B cell (primary cell): ENCODE measurements around the gene CD6. TPM values are rescaled to one million over a fixed set of nuclear protein-coding genes. Genes with fewer than 3 reads are reported as not detected.

Experiments used
- ATAC-seq: fragments of 200-7000 bp; cut with Tn5 transposase; one replicate; pipeline ENCODE4 v1.10.0; 2021; ENCODE audit warnings: low read depth, mild to moderate bottlenecking, moderate number of reproducible peaks, moderate library complexity
- CTCF ChIA-PET: fragments of 350-600 bp; sonication (Branson Sonifier 250); formaldehyde crosslinking; loops from one replicate; lab custom pipeline; 2021; ENCODE audit warnings: antibody characterized with exemption, inconsistent platforms; lab: Charles Lee
- POLR2A ChIA-PET: fragments of 350-600 bp; sonication (Branson Sonifier 250); formaldehyde crosslinking; loops from one replicate; lab custom pipeline; 2021; ENCODE audit warnings: antibody characterized with exemption; lab: Charles Lee
- DNase-seq: peaks from one replicate; pipeline ENCODE4 v3.0.0; 2013
- H2AFZ ChIP-seq: 2 replicates; pipeline ENCODE4 v1.6.1; 2012; ENCODE audit warnings: mild to moderate bottlenecking, low read depth, low read length; ENCODE audit not compliant: insufficient read depth, poor library complexity, severe bottlenecking
- H3K27ac ChIP-seq, 2 donors: 1 replicate in 1 of 2; 2 replicates in 1 of 2; pipeline ENCODE4 v1.5.1; 2012 to 2013; ENCODE audit warnings: low read length in 2 of 2, mild to moderate bottlenecking in 2 of 2, moderate library complexity in 1 of 2
- H3K27me3 ChIP-seq, 4 experiments: fragments of 200-600 bp in 1 of 4; sonication (generic) in 1 of 4; replicated peaks in 1 of 4; 1 replicate in 2 of 4; 2 replicates in 2 of 4; pipeline versions ENCODE4 v1.6.1 to v1.7.0; 2013 to 2016; ENCODE audit warnings: low read length in 3 of 4, mild to moderate bottlenecking in 2 of 4, mixed read lengths in 1 of 4, moderate library complexity in 1 of 4; ENCODE audit not compliant: insufficient read depth in 4 of 4, control insufficient read depth in 3 of 4; ENCODE audit errors: control extremely low read depth in 1 of 4
- H3K36me3 ChIP-seq, 2 experiments: replicated peaks in 1 of 2; 1 replicate in 1 of 2; 2 replicates in 1 of 2; pipeline versions ENCODE4 v1.6.1 to v1.7.1; 2013; ENCODE audit warnings: low read length in 1 of 2; ENCODE audit not compliant: insufficient read depth in 2 of 2, control insufficient read depth in 1 of 2; ENCODE audit errors: control extremely low read depth in 1 of 2, extremely low read depth in 1 of 2
- H3K4me1 ChIP-seq, 2 donors: fragments of 200-600 bp in 1 of 2; sonication (generic) in 1 of 2; 1 replicate in 1 of 2; 2 replicates in 1 of 2; pipeline versions ENCODE4 v1.5.1 to v1.6.1; 2013 to 2017; ENCODE audit warnings: low read length in 2 of 2; ENCODE audit not compliant: control insufficient read depth in 2 of 2, insufficient read depth in 2 of 2
- H3K4me2 ChIP-seq: replicated peaks from 2 replicates; pipeline ENCODE3; 2012; ENCODE audit warnings: mild to moderate bottlenecking, low read depth, low read length; ENCODE audit not compliant: poor library complexity, severe bottlenecking
- H3K4me3 ChIP-seq, 5 experiments: fragments of 200-600 bp in 1 of 5; sonication (generic) in 1 of 5; 1 replicate in 3 of 5; 2 replicates in 2 of 5; pipeline versions ENCODE4 v1.5.1 to v1.7.0; 2011 to 2016; ENCODE audit warnings: low read length in 4 of 5, mild to moderate bottlenecking in 4 of 5, low read depth in 2 of 5, control low read depth in 1 of 5, moderate library complexity in 1 of 5; ENCODE audit not compliant: insufficient read depth in 1 of 5; ENCODE audit errors: control extremely low read depth in 1 of 5, extremely low read depth in 1 of 5
- H3K79me2 ChIP-seq: fragments of 200-600 bp; sonication (generic); one replicate; pipeline ENCODE4 v1.6.0; 2016; ENCODE audit warnings: low read length; ENCODE audit not compliant: control insufficient read depth, insufficient read depth
- H3K9ac ChIP-seq: fragments of 200-600 bp; sonication (generic); 2 replicates; pipeline ENCODE4 v1.6.1; 2017; ENCODE audit warnings: mild to moderate bottlenecking, low read length, moderate library complexity
- H3K9me3 ChIP-seq, 3 donors: one replicate each; pipeline versions ENCODE4 v1.6.1 to v1.7.1; 2013; ENCODE audit warnings: low read length in 2 of 3; ENCODE audit not compliant: control insufficient read depth in 2 of 3, insufficient read depth in 1 of 3; ENCODE audit errors: control extremely low read depth in 1 of 3
- H4K20me1 ChIP-seq: 2 replicates; pipeline ENCODE4 v1.6.0; 2012; ENCODE audit warnings: mild to moderate bottlenecking, low read length; ENCODE audit not compliant: insufficient read depth, control insufficient read depth, poor library complexity, severe bottlenecking
- H3K27ac Mint-ChIP-seq: one replicate; pipeline ENCODE4 v1.8.0; 2021; ENCODE audit warnings: mixed read lengths
- H3K27me3 Mint-ChIP-seq: one replicate; pipeline ENCODE4 v1.8.0; 2021; ENCODE audit warnings: mixed read lengths
- H3K4me1 Mint-ChIP-seq: one replicate; pipeline ENCODE4 v1.8.0; 2021; ENCODE audit warnings: mixed read lengths
- H3K4me3 Mint-ChIP-seq: one replicate; pipeline ENCODE4 v1.8.0; 2021; ENCODE audit warnings: mixed read lengths
- H3K9me3 Mint-ChIP-seq: one replicate; pipeline ENCODE4 v1.8.0; 2022; ENCODE audit warnings: mixed read lengths; ENCODE audit not compliant: insufficient read depth
- EZH2 ChIP-seq: IDR thresholded peaks from 2 replicates; pipeline ENCODE4 v1.6.1; 2012; ENCODE audit warnings: borderline replicate concordance, low read depth, mild to moderate bottlenecking, moderate library complexity, low read length; ENCODE audit not compliant: insufficient read depth, poor library complexity, severe bottlenecking
- whole genome bisulfite sequencing: methylation state at CpG from one replicate; pipeline ENCODE4 v1.1.5; 2013; ENCODE audit warnings: missing lambda C conversion rate; ENCODE audit not compliant: insufficient coverage; 5-methylcytosine and 5-hydroxymethylcytosine counted together
- intact Hi-C: fragments of 100-400 bp; cut with micrococcal nuclease; formaldehyde crosslinking; loops from one replicate; pipeline ENCODE4 v1.10.0; 2022
- polyA plus RNA-seq: library from polyadenylated mRNA; depleted of rRNA; stranded (reverse); fragments of >200 nt; gene quantifications from 2 replicates; pipeline ENCODE4 v1.2.3, GENCODE V29; 2012
- total RNA-seq, 2 donors: library from RNA; stranded (reverse); fragments of 120-200 nt in 1 of 2; gene quantifications; 1 replicate in 1 of 2; 2 replicates in 1 of 2; pipeline versions ENCODE4 v1.2.3 to v1.2.4, GENCODE V29; 2013 to 2022
- TF ChIP-seq, protein P1 (sequence below): fragments of 200-600 bp; IDR thresholded peaks from one replicate; pipeline ENCODE4 v1.8.0; 2022; ENCODE audit warnings: antibody characterized with exemption, mild to moderate bottlenecking

The CD6 gene
- total and polyA plus RNA-seq, 2 donors (not counting 1 experiment from before 2014, with no cell fraction given), result 9.3 to 13.6 TPM

DNA sequence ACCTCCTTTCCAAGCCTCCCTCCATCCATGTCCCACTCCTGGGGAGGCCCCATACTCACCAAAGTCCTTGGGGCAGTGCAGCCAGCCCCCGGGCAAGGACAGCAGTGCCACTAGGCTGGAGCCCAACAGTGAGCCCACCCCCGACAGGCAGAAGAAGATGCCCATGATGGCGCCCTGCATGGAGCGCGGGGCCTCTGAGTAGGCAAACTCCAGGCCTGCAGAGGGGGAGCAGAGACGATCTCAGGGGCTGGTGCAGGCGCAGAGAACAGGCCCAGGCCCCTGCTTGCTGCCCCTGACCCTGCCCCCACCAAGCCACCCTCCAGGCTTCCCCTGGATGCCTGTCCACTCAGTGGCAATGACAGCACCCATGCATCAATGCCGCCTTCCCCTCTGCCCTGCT, 33.7 kb upstream of the CD6 start:
- Histone ChIP-seq H3K4me3 (no peak overlapping the region), H3K79me2 (no peaks in the 10 kb centered on the region), H3K36me3 (peaks cover 0 to 48% of the 10 kb centered on the region in 2 experiments), H3K27ac (no peak overlapping the region), H3K9ac (no peak overlapping the region), H4K20me1 (peaks cover 26% of the 10 kb centered on the region), H3K4me1 (peaks cover 17 to 29% of the 10 kb centered on the region in 2 donors), H2AFZ (no peak overlapping the region), H3K27me3 (no peaks in the 10 kb centered on the region), H3K9me3 (no peaks in the 10 kb centered on the region), H3K4me2 (no peak overlapping the region)
- 92% methylated on average over 8 of the region's 8 CpGs for WGBS
- Mint-ChIP-seq H3K9me3 (no peaks in the 10 kb centered on the region), H3K4me1 (peaks cover 33% of the 10 kb centered on the region), H3K4me3 (no peak overlapping the region), H3K27me3 (no peaks in the 10 kb centered on the region), H3K27ac (peak overlapping the region; percentile 72)
- intact Hi-C loops, result no loop called here
- ChIA-PET CTCF (no interaction called here), POLR2A (interaction anchor here (11.4 kb wide), 1 partner anchor 21 kb away, joined by 96 read pairs; the partner anchor contains the start of gene TMEM109)
- TF ChIP-seq EZH2, result no peak
- TF ChIP-seq, protein P1, sequence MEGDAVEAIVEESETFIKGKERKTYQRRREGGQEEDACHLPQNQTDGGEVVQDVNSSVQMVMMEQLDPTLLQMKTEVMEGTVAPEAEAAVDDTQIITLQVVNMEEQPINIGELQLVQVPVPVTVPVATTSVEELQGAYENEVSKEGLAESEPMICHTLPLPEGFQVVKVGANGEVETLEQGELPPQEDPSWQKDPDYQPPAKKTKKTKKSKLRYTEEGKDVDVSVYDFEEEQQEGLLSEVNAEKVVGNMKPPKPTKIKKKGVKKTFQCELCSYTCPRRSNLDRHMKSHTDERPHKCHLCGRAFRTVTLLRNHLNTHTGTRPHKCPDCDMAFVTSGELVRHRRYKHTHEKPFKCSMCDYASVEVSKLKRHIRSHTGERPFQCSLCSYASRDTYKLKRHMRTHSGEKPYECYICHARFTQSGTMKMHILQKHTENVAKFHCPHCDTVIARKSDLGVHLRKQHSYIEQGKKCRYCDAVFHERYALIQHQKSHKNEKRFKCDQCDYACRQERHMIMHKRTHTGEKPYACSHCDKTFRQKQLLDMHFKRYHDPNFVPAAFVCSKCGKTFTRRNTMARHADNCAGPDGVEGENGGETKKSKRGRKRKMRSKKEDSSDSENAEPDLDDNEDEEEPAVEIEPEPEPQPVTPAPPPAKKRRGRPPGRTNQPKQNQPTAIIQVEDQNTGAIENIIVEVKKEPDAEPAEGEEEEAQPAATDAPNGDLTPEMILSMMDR, result no peak
- ATAC-seq (no peak), DNase-seq (no peak)

GRCh38 chr11:60938500-60938899, 33.0 kb upstream of the CD6 start:
- TF ChIP-seq, protein P1, result no peak
- TF ChIP-seq EZH2, result no peak
- intact Hi-C loops, result no loop called here
- Histone ChIP-seq H3K4me1 (peaks cover 17 to 30% of the 10 kb centered on the region in 2 donors), H2AFZ (no peak overlapping the region), H3K4me3 (no peak overlapping the region), H3K4me2 (no peak overlapping the region), H3K27ac (no peak overlapping the region), H4K20me1 (peaks cover 33% of the 10 kb centered on the region), H3K27me3 (no peaks in the 10 kb centered on the region), H3K9me3 (no peaks in the 10 kb centered on the region), H3K9ac (no peak overlapping the region), H3K36me3 (peaks cover 0 to 55% of the 10 kb centered on the region in 2 experiments), H3K79me2 (no peaks in the 10 kb centered on the region)
- Mint-ChIP-seq H3K4me1 (peaks cover 32% of the 10 kb centered on the region), H3K27ac (peak overlapping the region; percentile 32), H3K9me3 (no peaks in the 10 kb centered on the region), H3K4me3 (no peak overlapping the region), H3K27me3 (no peaks in the 10 kb centered on the region)
- ATAC-seq (no peak), DNase-seq (no peak)
- WGBS, result 99% methylated on average over 9 of the region's 9 CpGs
- ChIA-PET CTCF (no interaction called here), POLR2A (no interaction called here)
